ENCODE measurements around the gene ACP7. TPM values are rescaled to one million over a fixed set of nuclear protein-coding genes. Genes with fewer than 3 reads are reported as not detected.

Gene ACP7
- total RNA-seq, 1 experiment from 2014 or later = 0.15 TPM

GRCh38 chr19:39147480-39147879 is 63.3 kb downstream of the ACP7 start:
- Mint-ChIP-seq H3K9me3 (peaks cover 7 to 9% of the 10 kb centered on the region in 2 experiments; a peak in 4 of 5 replicates), H3K36me3 (ENCODE audit: insufficient read depth in 1 of 3, low read depth in 3 of 3) (peaks cover 6 to 13% (median 6%) of the 10 kb centered on the region in 3 experiments; a peak in 4 of 7 replicates), H3K27me3 (ENCODE audit: low read depth) (no peaks in the 10 kb centered on the region), H3K4me3 (no peak overlapping the region), H3K4me1 (peaks cover 44 to 66% of the 10 kb centered on the region in 2 experiments), H3K27ac (peak overlapping the region in 2 of 3 experiments; percentile 66 to 72; a peak in 3 of 7 replicates)
- DNase-seq = no peak
- Histone ChIP-seq H2BK12ac (ENCODE audit: insufficient read length, low read depth, low read length) (no peak overlapping the region), H4K8ac (replicated peaks; ENCODE audit: insufficient read length, low read depth, low read length) (no peak overlapping the region), H3K23ac (ENCODE audit: insufficient read length, low read depth, low read length) (no peak overlapping the region), H3K79me2 (ENCODE audit: insufficient read depth, low read length) (peaks cover 2% of the 10 kb centered on the region; the same call in 1 of the 2 replicates), H3K27me3 (ENCODE audit: insufficient read depth, low read length) (no peaks in the 10 kb centered on the region), H3K9me3 (ENCODE audit: control insufficient read depth, low read depth, low read length) (no peaks in the 10 kb centered on the region), H3T11ph (ENCODE audit: low read length) (no peak overlapping the region), H3K9ac (ENCODE audit: extremely low read depth, insufficient read length, low read length) (no peak overlapping the region), H2BK15ac (ENCODE audit: low read depth, low read length) (no peak overlapping the region), H3K14ac (ENCODE audit: insufficient read depth, low read length) (no peak overlapping the region), H3K23me2 (ENCODE audit: insufficient read length, low read depth, low read length, poor library complexity, severe bottlenecking) (no peaks in the 10 kb centered on the region), H4K5ac (ENCODE audit: insufficient read length, low read depth, low read length) (no peak overlapping the region), H3K18ac (ENCODE audit: insufficient read length, low read depth, low read length) (no peak overlapping the region), H3K56ac (ENCODE audit: insufficient read length, low read depth, low read length) (no peak overlapping the region), H2BK20ac (ENCODE audit: low read depth, low read length, poor library complexity, severe bottlenecking) (no peak overlapping the region), H3K27ac (ENCODE audit: insufficient read length, low read depth, low read length) (no peak overlapping the region), H4K91ac (ENCODE audit: insufficient read length, low read depth, low read length) (no peak overlapping the region), H2BK120ac (ENCODE audit: low read depth, low read length, poor library complexity, severe bottlenecking) (no peak overlapping the region), H3K4me2 (ENCODE audit: insufficient read depth, insufficient read length, low read length) (peak overlapping the region; percentile 41), H3K79me1 (ENCODE audit: insufficient read depth, low read depth, low read length, poor library complexity, severe bottlenecking) (no peaks in the 10 kb centered on the region), H2AFZ (ENCODE audit: low read length) (no peak overlapping the region), H2BK5ac (ENCODE audit: insufficient read length, low read length) (no peak overlapping the region), H2AK5ac (ENCODE audit: insufficient read length, low read length) (no peak overlapping the region), H4K20me1 (ENCODE audit: control insufficient read depth, insufficient read depth, insufficient read length) (peaks cover 2% of the 10 kb centered on the region), H3K4ac (ENCODE audit: low read depth, low read length) (no peak overlapping the region), H3K4me1 (ENCODE audit: insufficient read depth, low read length) (peaks cover 17% of the 10 kb centered on the region)
- no CpG with 5 or more reads among the region's 3 CpGs for WGBS (ENCODE audit: extremely low coverage, insufficient read length, low lambda C conversion rate)
- TF ChIP-seq CTCF (conservative IDR thresholded peaks at IDR 0.05) = no peak

Data from H9 (cell line).